GM19025 (cell line): ENCODE data around the gene CFAP299.

ENCODE experiments used
- ATAC-seq: cut with Tn5 transposase; IDR thresholded peaks from one replicate; pipeline ENCODE4 v1.9.1; 2021; ENCODE audit warnings: mild to moderate bottlenecking, low read depth, moderate library complexity; ENCODE audit not compliant: unreplicated experiment

Gene CFAP299

GRCh38 chr4:80897537-80898303 lies 562.2 kb downstream of the CFAP299 start:
- ATAC-seq: peak; percentile 77

DNA sequence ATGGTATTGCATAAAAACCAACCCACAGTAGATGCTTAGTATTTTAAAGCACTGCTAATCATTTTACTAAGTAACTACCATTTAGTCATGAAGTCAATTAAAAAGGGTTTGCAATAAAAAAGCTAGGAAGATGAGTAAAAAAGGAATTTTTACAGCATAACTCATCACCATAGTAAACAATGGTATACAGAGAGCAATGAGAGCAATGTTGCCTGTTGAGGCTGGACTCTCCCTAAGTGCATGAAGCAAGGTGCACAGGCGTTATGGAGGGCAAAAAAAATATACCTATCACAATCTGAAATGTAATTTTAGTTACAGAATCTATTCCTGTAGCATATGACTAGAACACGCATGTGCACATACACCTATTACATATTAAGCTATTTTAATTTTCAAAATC lies 565.4 kb downstream of the CFAP299 start:
- ATAC-seq: no peak

- no peak for ATAC-seq
Measured at GRCh38 chr4:80903020-80903419, 567.5 kb downstream of the CFAP299 start.

DNA sequence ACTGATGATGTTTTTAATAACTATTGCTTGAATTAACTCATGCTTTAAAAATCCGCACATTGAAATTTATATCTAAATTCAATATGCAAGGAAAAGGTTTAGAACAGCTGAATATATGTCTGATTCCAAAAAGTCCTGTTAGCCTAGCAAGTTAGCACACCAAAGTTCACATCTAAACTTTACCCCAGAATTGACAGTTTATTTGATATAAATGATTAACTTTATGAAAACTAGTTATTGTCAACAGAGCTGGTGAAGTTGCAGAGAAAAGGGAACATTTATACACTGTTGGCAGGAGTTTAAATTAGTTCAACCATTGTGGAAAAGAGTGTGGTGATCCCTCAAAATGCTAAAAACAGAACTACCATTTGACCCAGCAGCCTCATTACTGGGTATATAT lies 574.4 kb downstream of the CFAP299 start:
- ATAC-seq: no peak

DNA sequence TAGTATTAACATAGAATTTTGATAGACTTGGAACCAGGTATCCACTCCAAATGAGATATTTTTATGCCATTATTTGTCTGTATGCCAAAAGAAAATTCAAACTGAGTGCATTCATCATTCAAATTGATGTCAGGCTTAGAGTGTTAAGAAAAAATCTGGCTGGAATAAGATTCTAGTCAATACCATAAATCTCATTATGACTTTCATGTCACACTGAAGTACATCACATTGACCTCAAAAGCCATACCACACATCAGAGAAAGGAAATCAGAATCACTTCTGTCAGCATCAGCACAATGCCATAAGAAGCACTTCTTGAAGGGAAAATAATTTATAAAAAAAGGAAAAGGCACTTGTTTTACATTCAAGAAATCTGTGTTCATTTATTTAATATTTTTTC lies 575.9 kb downstream of the CFAP299 start:
- ATAC-seq: no peak

DNA sequence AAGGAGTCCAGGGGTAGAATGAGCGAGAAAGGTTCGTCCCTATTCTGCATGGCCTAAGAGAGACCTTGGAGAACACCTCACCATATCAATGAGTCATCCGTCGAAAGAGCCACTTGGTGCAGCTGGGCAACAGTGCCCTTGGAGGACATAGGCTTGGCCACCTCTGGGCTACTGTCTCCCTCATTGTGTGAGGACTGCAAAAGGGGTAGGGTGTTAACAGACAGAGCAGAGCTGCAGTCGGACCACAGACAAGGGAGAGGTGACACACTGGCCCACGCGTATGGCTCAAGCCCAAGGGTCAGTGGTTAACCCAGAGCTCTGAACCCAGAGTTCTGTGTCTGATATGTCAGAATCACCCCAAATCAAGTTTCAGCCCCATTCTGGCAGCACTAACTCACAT lies 576.8 kb downstream of the CFAP299 start:
- ATAC-seq: no peak

DNA sequence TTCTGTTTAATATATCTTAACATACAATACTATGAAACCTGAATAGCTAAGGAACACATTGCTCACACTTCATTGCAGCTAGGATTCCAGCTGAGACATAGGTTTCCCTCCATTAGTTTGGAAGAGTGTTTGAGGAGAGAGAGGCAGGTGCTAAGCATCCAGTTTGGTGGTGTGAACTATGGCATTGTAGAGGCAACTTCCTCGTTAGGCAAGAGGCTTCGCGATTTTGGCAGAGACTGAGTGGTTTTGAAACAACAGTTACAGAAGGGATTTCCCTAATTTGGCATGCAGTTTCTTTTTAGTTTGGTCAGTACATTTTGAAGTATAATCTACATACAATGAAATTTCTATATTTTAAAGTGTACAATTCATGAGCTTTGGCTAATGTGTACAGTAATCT lies 577.9 kb downstream of the CFAP299 start:
- ATAC-seq: peak; percentile 87

DNA sequence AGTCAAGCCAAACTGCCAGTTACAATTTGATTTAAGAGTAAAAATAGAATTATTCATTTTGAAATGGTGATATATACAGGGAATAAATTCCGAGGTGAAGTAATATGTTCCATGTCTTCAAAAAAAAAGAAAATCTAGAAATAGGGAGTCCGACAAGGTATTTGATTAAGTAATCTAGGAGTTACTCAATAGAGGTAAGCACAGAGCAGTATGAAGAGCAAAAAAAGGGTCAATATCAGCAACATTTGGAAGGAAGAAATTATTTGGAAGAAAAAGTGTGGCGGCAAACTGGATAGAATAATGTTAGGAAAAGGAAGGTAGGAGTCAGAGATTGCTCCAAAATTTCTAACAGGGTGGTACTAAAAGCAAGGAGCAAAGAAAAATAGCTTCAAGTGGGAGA lies 581.2 kb downstream of the CFAP299 start:
- no peak for ATAC-seq

GRCh38 chr4:80918004-80918403 lies 582.5 kb downstream of the CFAP299 start:
- no peak for ATAC-seq

DNA sequence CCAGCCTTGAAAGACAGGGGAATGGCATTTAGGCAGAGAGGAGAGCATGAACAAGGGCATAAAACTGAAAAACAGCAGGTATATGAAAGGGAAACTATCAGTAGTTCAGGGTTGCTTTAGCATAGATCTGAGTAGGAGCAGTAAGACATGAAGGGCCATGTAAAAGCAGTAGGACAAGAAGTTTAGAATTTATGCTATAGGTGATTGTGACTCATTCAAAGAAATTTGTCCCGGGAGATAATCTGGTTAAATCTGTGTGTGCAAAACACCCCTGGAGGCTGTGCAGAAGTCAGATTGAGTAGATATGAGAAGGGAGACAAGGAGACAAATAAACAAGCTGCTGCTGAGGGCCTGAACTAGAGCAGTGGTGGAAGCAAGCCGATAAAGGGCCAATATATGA lies 585.9 kb downstream of the CFAP299 start:
- ATAC-seq: no peak

- no peak for ATAC-seq
Measured at GRCh38 chr4:80922941-80923340, 587.4 kb downstream of the CFAP299 start.

- no peak for ATAC-seq
Measured at GRCh38 chr4:80925293-80925692, 589.8 kb downstream of the CFAP299 start.

- ATAC-seq: no peak
Measured at GRCh38 chr4:80926446-80926845, 590.9 kb downstream of the CFAP299 start.

DNA sequence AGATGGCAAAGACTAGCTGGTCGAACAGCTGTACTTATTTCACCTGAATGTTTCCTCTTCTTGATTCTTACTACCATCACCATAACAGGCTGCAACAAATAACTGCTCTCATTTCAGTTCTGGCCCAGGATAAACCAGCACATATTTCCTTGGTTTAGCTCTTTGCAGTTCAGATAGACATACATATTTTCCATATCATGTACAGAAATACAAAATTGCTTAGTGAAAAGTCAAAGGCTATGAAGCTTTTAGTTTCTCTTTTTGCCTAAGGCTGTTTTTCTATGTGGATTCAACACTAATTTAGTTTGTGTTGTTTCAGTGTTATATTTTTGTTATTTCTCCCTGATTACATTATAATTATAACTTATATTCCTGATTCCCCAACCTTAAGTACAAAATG lies 591.4 kb downstream of the CFAP299 start:
- no peak for ATAC-seq

DNA sequence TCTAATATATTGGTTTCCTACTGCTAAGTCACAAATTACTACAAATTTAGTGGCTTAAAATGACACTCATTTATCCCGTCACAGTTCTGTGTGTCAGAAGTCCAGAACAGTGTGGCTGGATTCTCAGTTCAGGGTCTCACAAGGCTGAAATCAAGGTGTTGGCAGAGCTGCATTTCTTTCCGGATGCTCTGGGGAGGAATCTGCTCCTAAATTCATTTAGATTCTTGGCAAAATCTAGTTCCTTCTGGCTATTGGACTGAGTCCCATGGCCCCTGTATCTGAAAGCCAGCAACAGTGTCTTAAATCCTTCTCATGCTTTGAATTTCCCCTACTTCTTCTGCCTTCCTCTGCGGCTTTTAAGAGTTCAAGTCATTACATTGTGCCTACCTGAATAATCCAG lies 591.9 kb downstream of the CFAP299 start:
- ATAC-seq: no peak

DNA sequence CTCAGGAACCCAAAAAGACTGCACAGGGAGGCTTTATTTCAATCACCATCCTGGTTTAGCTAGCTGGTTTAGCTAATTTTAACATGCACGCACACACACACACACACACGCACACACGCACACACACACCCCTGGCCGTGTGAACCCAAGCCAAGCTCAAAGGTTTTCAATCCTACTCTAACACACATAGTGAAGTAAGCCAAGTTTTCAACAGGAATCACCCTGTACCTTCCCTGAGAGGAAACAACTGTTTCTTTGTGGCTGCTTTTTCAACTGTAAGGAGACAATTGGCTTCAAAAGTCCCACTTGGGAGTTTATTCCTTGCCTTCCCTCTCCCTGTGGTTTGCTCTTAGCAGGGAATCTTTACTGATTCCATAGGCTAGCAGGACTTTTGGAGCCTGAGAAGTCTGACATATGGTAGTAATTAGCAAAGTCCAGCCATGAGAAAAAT lies 596.1 kb downstream of the CFAP299 start:
- ATAC-seq: no peak

DNA sequence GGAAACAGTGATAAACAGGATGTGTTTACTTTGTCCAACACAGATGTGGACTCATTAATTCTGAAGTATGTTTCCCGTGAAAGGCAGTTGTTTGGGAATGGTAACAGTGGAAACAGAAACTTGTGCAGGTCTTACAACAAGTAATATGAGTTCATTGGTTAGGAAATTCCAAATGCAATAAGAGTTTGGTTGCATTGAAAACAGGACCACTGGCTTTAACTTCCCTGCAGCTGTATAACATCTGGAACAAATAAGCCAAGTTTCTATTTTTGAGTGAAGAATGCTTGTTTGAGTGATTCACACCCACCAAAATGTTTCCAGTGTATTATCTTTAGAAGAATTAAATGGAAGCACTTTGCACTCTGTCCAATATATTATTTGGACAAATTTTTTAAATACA lies 612.6 kb downstream of the CFAP299 start:
- ATAC-seq: no peak

DNA sequence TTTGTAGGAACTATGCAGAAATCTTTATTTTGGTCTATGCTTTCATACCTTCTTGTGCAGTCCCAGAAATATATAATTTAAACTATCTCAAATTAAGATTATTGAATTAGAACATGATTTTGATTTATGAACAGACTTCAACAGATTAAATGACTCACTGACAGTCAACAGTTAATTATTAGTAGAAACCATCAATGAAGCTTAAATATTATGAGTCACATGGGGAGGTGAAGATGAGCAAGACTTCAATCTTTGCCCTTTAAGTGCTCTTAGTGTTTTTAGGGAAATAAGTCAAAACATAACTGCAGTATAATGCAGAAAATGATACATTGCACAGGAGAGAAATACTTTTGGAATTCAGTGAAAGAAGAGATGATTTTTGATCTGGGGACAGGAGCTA lies 613.5 kb downstream of the CFAP299 start:
- no peak for ATAC-seq

DNA sequence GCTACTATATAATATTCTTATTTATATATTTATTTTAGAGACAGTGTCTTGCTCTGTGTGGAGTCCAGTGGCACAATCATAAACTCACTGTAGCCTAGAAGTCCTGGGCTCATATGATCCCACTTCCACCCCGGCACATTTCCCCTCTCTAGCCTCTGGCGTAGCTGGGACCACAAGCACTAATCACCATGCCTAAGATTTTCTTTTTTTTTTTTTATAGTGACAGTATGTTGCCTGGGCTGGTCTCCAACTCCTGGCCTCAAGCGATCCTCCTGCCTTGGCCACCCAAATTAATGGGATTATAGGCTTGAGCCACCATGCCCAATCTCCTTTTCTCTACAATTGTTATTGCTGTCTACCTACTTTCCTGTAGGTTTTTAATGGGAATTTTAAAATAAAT lies 620.9 kb downstream of the CFAP299 start:
- no peak for ATAC-seq

GRCh38 chr4:80963051-80963450 lies 627.5 kb downstream of the CFAP299 start:
- ATAC-seq: no peak

- ATAC-seq: no peak
Measured at GRCh38 chr4:80967346-80967745, 631.8 kb downstream of the CFAP299 start.

DNA sequence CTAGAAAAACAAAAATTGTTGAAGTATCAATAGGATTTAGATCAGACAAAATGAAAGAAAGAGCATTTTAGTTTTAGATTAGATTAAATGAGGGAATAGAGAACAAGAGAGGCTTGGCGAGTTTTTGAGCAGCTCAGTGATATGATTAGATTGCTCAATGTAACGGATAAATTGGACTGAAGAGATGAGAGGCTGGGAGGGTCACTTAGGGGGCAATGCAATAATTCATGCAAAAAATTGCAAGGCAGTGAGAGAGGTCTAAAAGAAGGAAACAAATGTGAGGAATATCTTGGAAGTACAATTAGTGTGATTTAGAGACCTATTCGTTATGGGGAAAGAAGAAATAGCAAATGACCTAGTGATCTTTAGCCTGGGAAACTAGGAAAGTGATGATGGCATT lies 644.7 kb downstream of the CFAP299 start:
- ATAC-seq: no peak

DNA sequence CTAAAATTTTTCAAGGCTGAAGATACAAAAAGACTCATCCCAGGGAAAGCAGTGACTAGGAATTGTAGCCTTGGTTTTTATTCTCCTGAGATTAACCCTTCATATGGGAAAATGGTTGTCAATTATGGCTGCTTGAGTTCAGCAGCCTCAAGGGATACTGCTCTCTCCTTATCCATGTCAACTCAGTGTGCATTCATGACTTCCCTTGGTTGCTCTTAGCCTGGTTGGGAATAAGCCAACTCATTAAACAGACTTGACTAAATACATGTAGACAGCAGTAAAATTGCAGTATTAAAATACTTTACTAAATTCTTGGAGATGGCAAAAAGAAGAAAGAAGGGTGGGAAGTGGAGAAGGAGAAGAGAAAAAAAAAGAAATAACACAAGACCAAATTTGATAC lies 650.5 kb downstream of the CFAP299 start:
- no peak for ATAC-seq
